ENCODE data around the gene CRB1.

DNA sequence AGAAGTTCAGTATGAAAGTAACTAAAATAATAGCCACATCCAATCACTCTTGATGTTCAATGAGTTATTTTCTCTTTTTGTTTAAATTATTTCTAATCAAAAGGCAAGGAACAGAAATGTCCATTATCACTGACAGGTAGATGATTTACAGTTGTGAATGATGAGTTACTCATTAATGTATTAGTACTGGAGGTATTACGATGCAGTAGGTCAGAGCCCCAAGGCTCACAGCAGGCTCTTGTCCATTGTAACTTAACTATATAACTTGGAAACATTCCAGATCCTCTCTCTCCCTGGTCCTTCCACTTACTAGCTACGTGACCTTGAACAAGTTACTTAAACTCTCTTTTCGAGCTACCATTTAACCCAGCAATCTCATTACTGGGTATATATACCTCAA, 39.5 kb downstream of the CRB1 start:
- TF ChIP-seq, protein P1, sequence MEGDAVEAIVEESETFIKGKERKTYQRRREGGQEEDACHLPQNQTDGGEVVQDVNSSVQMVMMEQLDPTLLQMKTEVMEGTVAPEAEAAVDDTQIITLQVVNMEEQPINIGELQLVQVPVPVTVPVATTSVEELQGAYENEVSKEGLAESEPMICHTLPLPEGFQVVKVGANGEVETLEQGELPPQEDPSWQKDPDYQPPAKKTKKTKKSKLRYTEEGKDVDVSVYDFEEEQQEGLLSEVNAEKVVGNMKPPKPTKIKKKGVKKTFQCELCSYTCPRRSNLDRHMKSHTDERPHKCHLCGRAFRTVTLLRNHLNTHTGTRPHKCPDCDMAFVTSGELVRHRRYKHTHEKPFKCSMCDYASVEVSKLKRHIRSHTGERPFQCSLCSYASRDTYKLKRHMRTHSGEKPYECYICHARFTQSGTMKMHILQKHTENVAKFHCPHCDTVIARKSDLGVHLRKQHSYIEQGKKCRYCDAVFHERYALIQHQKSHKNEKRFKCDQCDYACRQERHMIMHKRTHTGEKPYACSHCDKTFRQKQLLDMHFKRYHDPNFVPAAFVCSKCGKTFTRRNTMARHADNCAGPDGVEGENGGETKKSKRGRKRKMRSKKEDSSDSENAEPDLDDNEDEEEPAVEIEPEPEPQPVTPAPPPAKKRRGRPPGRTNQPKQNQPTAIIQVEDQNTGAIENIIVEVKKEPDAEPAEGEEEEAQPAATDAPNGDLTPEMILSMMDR (IDR thresholded peaks at IDR 0.05; ENCODE audit: insufficient read depth, low read length, poor library complexity, severe bottlenecking): no peak
- no peak for TF ChIP-seq EZH2phosphoT487 (conservative IDR thresholded peaks at IDR 0.05; ENCODE audit: low read length)

Data from SU-DHL-6 (cell line).